ENCODE measurements around the gene STRIP1. TPM values are rescaled to one million over a fixed set of nuclear protein-coding genes. Genes with fewer than 3 reads are reported as not detected.
"Not testable (repeated sequence)": the region's sequence is repeated elsewhere in the genome, so short reads cannot be mapped to it uniquely, and the experiment has no call there.

Gene STRIP1
- total RNA-seq, 2 donors from 2014 or later: 14.6 to 19.1 TPM

- Histone ChIP-seq H3K36me3 (no peaks in the 10 kb centered on the region), H3K27me3 (peaks cover 31 to 35% of the 10 kb centered on the region in 2 donors), H3K9me3 (no peaks in the 10 kb centered on the region), H3K4me1 (peaks cover 0 to 31% of the 10 kb centered on the region in 2 donors), H3K4me3 (peak within 1 kb of the TSS in 1 of 2 donors; percentile 32), H3K27ac (no peak within 1 kb of the TSS)
- TF ChIP-seq, protein P1, sequence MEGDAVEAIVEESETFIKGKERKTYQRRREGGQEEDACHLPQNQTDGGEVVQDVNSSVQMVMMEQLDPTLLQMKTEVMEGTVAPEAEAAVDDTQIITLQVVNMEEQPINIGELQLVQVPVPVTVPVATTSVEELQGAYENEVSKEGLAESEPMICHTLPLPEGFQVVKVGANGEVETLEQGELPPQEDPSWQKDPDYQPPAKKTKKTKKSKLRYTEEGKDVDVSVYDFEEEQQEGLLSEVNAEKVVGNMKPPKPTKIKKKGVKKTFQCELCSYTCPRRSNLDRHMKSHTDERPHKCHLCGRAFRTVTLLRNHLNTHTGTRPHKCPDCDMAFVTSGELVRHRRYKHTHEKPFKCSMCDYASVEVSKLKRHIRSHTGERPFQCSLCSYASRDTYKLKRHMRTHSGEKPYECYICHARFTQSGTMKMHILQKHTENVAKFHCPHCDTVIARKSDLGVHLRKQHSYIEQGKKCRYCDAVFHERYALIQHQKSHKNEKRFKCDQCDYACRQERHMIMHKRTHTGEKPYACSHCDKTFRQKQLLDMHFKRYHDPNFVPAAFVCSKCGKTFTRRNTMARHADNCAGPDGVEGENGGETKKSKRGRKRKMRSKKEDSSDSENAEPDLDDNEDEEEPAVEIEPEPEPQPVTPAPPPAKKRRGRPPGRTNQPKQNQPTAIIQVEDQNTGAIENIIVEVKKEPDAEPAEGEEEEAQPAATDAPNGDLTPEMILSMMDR (IDR thresholded peaks at IDR 0.05): no peak
- DNase-seq (ENCODE audit: low spot score): no peak
Observed at GRCh38 chr1:110070671-110071242, 36.3 kb downstream of the STRIP1 start, which contains the start of gene ALX3. TSS of gene ALX3 (minus strand) at chr1:110070672. CDS start at chr1:110070612, 60 bp downstream.

DNA sequence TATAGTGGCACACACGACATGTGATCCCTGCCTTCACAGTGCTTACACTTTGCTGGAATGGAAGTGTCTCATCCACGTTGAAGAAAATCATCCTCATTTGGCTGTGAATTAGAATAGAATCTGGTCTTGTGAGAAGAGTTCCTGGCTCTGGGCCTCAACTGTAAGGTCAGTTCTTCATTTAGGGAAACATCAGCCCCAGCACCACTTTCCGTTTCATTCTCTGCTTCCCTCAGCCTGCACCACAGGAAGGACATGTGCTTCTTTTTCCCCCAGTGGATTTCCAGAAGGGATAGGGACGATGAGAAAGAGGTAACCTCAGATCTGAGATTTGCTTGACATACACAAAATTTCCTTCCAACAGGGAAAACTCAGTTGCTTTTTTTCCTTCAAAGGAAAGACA is 39.7 kb downstream of the STRIP1 start:
- Histone ChIP-seq H3K36me3 (no peaks in the 10 kb centered on the region), H3K4me3 (no peak overlapping the region), H3K27me3 (peaks cover 12 to 13% of the 10 kb centered on the region in 2 donors), H3K27ac (no peak overlapping the region), H3K9me3 (no peaks in the 10 kb centered on the region), H3K4me1 (peaks cover 0 to 14% of the 10 kb centered on the region in 2 donors)
- DNase-seq (ENCODE audit: low spot score): no peak
- TF ChIP-seq, protein P1 (IDR thresholded peaks at IDR 0.05): no peak

GRCh38 chr1:110076789-110077500 is 42.5 kb downstream of the STRIP1 start:
- DNase-seq (ENCODE audit: low spot score): no peak
- Histone ChIP-seq H3K9me3 (no peaks in the 10 kb centered on the region), H3K27ac (no peak overlapping the region), H3K36me3 (no peaks in the 10 kb centered on the region), H3K4me3 (no peak overlapping the region), H3K4me1 (no peaks in the 10 kb centered on the region), H3K27me3 (no peaks in the 10 kb centered on the region)
- TF ChIP-seq, protein P1 (IDR thresholded peaks at IDR 0.05): no peak

GRCh38 chr1:110079995-110080394 is 45.6 kb downstream of the STRIP1 start:
- H3K9me3 ChIP-seq; DNase-seq (ENCODE audit: low spot score); H3K27me3 ChIP-seq; H3K4me3 ChIP-seq; H3K36me3 ChIP-seq; H3K27ac ChIP-seq: not testable (repeated sequence)
- H3K4me1 ChIP-seq: peaks cover 0 to 15% of the 10 kb centered on the region in 2 donors

- no peaks in the 10 kb centered on the region for H3K27me3 ChIP-seq
- TF ChIP-seq, protein P1 (IDR thresholded peaks at IDR 0.05): no peak
- DNase-seq (ENCODE audit: low spot score): no peak
Observed at GRCh38 chr1:110081061-110081460, 46.6 kb downstream of the STRIP1 start.

DNA sequence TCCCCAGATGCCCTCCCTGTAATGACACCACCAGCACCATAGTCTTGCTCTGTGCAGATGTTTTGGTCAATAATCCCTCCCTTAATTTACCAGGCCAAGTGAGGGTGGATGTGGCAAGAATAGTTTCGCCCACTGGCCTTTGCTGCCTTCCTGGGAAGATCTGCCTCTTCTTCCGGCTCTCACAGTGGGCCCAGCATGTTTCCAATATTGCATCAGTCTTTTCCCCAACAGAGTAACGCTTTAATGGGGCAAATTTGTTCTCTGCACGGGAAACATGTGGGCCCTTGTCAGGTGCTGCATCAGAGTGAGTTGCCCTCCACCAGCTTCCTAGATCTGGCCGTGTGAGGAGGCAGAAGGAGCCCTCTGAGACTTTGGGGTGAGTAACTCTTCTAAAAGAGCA is 48.1 kb downstream of the STRIP1 start:
- Histone ChIP-seq H3K27me3 (no peaks in the 10 kb centered on the region), H3K4me3 (no peak overlapping the region), H3K36me3 (no peaks in the 10 kb centered on the region), H3K4me1 (peaks cover 0 to 17% of the 10 kb centered on the region in 2 donors), H3K27ac (no peak overlapping the region), H3K9me3 (no peaks in the 10 kb centered on the region)
- DNase-seq (ENCODE audit: low spot score): no peak
- TF ChIP-seq, protein P1 (IDR thresholded peaks at IDR 0.05): no peak

More at GRCh38 chr1:110081061-110081460, 46.6 kb downstream of the STRIP1 start:
- no peak overlapping the region for H3K27ac ChIP-seq
- H3K4me3 ChIP-seq: no peak overlapping the region
- H3K4me1 ChIP-seq: peaks cover 0 to 17% of the 10 kb centered on the region in 2 donors
- no peaks in the 10 kb centered on the region for H3K36me3 ChIP-seq
- no peaks in the 10 kb centered on the region for H3K9me3 ChIP-seq
